ENCODE results near the gene LST1.

GRCh38 chr6:31556307-31556706 is 29.8 kb upstream of the LST1 start:
- TF ChIP-seq, protein P1, sequence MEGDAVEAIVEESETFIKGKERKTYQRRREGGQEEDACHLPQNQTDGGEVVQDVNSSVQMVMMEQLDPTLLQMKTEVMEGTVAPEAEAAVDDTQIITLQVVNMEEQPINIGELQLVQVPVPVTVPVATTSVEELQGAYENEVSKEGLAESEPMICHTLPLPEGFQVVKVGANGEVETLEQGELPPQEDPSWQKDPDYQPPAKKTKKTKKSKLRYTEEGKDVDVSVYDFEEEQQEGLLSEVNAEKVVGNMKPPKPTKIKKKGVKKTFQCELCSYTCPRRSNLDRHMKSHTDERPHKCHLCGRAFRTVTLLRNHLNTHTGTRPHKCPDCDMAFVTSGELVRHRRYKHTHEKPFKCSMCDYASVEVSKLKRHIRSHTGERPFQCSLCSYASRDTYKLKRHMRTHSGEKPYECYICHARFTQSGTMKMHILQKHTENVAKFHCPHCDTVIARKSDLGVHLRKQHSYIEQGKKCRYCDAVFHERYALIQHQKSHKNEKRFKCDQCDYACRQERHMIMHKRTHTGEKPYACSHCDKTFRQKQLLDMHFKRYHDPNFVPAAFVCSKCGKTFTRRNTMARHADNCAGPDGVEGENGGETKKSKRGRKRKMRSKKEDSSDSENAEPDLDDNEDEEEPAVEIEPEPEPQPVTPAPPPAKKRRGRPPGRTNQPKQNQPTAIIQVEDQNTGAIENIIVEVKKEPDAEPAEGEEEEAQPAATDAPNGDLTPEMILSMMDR (IDR thresholded peaks at IDR 0.05; ENCODE audit: low read depth, low read length, poor library complexity, severe bottlenecking): no peak
- no peak for TF ChIP-seq EZH2phosphoT487 (IDR thresholded peaks at IDR 0.05; ENCODE audit: borderline replicate concordance, low read length)
